GM23248 (cell line): ENCODE results near the gene CNTN4. TPM values are rescaled to one million over a fixed set of nuclear protein-coding genes. Genes with fewer than 3 reads are reported as not detected.

Experiments used
- DNase-seq: peaks from one replicate; pipeline ENCODE4 v3.0.0-alpha.2; 2015
- H2AFZ ChIP-seq: fragments of 200-600 bp; sonication (generic); 2 replicates; pipeline ENCODE4 v1.6.1; 2016; ENCODE audit warnings: antibody characterized with exemption
- H3F3A ChIP-seq: fragments of 200-600 bp; sonication (generic); 2 replicates; pipeline ENCODE4 v1.6.1; 2016; ENCODE audit warnings: mild to moderate bottlenecking, antibody characterized with exemption, mixed run types; ENCODE audit not compliant: insufficient read depth
- H3K27ac ChIP-seq: fragments of 200-600 bp; sonication (generic); 2 replicates; pipeline ENCODE4 v1.5.1; 2016; ENCODE audit warnings: mild to moderate bottlenecking
- H3K27me3 ChIP-seq: fragments of 200-600 bp; sonication (generic); replicated peaks from 2 replicates; pipeline ENCODE4 v1.6.1; 2016; ENCODE audit warnings: mild to moderate bottlenecking; ENCODE audit not compliant: insufficient read depth
- H3K36me3 ChIP-seq: fragments of 200-600 bp; sonication (generic); 2 replicates; pipeline ENCODE4 v1.6.1; 2016; ENCODE audit warnings: low read depth, mild to moderate bottlenecking
- H3K4me1 ChIP-seq: fragments of 200-600 bp; sonication (generic); 2 replicates; pipeline ENCODE4 v1.6.1; 2016; ENCODE audit warnings: mild to moderate bottlenecking; ENCODE audit not compliant: insufficient read depth
- H3K4me2 ChIP-seq: fragments of 200-600 bp; sonication (generic); one replicate; pipeline ENCODE4 v1.6.1; 2016; ENCODE audit warnings: mild to moderate bottlenecking; ENCODE audit not compliant: unreplicated experiment
- H3K4me3 ChIP-seq: fragments of 200-600 bp; sonication (generic); 2 replicates; pipeline ENCODE4 v1.5.1; 2016; ENCODE audit warnings: mild to moderate bottlenecking
- H3K79me2 ChIP-seq: fragments of 200-600 bp; sonication (generic); 2 replicates; pipeline ENCODE4 v1.6.1; 2016; ENCODE audit warnings: mild to moderate bottlenecking; ENCODE audit not compliant: insufficient read depth
- H3K9ac ChIP-seq: fragments of 200-600 bp; sonication (generic); 2 replicates; pipeline ENCODE4 v1.6.1; 2016; ENCODE audit warnings: mild to moderate bottlenecking
- H3K9me2 ChIP-seq: fragments of 200-600 bp; sonication (generic); 2 replicates; pipeline ENCODE4 v1.6.1; 2016; ENCODE audit warnings: mixed run types, mild to moderate bottlenecking, moderate library complexity; ENCODE audit not compliant: insufficient read depth
- H3K9me3 ChIP-seq: fragments of 200-600 bp; sonication (generic); one replicate; pipeline ENCODE4 v1.6.1; 2017; ENCODE audit warnings: low read depth
- H4K20me1 ChIP-seq: fragments of 200-600 bp; sonication (generic); 2 replicates; pipeline ENCODE4 v1.6.0; 2016; ENCODE audit not compliant: insufficient read depth
- EZH2 ChIP-seq: fragments of 200-600 bp; sonication (generic); IDR thresholded peaks from 2 replicates; pipeline ENCODE4 v1.6.1; 2018; ENCODE audit warnings: antibody characterized with exemption, mild to moderate bottlenecking; ENCODE audit not compliant: insufficient read depth, poor library complexity, severe bottlenecking
- EZH2phosphoT487 ChIP-seq: fragments of 200-600 bp; sonication (generic); IDR thresholded peaks from 2 replicates; pipeline ENCODE4 v1.6.1; 2018; ENCODE audit warnings: antibody characterized with exemption, moderate library complexity, mild to moderate bottlenecking, low read depth; ENCODE audit not compliant: insufficient read depth
- WGBS, 2 experiments: methylation state at CpG; one replicate each; pipeline ENCODE4 v1.1.6; 2015 to 2017; ENCODE audit warnings: low lambda C conversion rate in 2 of 2, low coverage in 1 of 2; ENCODE audit errors: missing lambda C conversion rate in 2 of 2; 5-methylcytosine and 5-hydroxymethylcytosine counted together
- in situ Hi-C: fragments of 300-500 bp; cut with MboI; formaldehyde crosslinking; loops from 2 replicates; pipeline ENCODE4 v1.15.0; 2020
- polyA plus RNA-seq: library from polyadenylated mRNA; unstranded; fragments of >200 nt; fragmentation: Nextera tagmentation; extraction: Ambion mirVana; gene quantifications from 2 replicates; pipeline ENCODE4 v1.2.1, GENCODE V29; 2016
- total RNA-seq: library from RNA; depleted of rRNA; stranded (reverse); fragments of >200 nt; shearing (Covaris generic); gene quantifications from 2 replicates; pipeline ENCODE4 v1.2.3, GENCODE V29; 2014

Gene CNTN4
- total and polyA plus RNA-seq, 2 experiments from 2014 or later: not detected

DNA sequence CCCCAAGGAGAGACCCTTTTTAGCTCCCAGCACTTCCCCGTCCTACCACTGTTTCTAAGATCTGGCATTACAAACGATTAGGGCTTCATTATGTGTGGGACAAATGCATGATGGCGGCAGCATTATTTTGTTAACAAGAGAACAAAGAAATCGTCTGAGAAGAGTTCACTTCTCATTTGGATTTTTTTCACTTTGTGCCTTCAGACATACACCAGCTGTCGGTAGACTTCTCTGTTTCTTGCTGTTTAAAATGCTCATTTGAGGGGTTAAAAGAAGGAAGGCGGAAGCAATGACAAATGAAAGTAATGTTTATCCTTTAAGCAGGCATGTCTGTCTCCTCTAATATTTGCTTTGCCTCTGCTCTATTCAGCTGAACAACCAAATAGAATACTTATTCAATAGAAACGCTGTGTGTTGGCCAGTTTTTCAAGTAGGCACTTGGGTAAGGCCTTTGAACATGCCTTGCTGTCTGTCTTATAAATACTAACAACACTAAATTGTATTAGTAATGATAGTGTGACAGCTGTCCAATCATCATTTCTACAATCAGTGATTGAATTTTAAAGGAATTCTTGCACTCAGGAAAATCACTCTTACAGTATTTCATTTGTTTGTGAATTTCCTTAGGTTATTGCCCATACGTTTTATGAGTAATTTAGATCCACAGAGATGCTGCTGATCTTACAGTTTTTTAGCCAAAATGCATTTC lies 629.1 kb downstream of the CNTN4 start:
- H3K4me3 ChIP-seq: no peak overlapping the region
- H3K9me2 ChIP-seq: no peaks in the 10 kb centered on the region
- H3K27me3 ChIP-seq: no peaks in the 10 kb centered on the region
- no peaks in the 10 kb centered on the region for H3K4me1 ChIP-seq
- H3K9ac ChIP-seq: no peak overlapping the region
- in situ Hi-C loops: no loop called here
- H3F3A ChIP-seq: no peaks in the 10 kb centered on the region
- H3K27ac ChIP-seq: no peak overlapping the region
- no peak overlapping the region for H2AFZ ChIP-seq
- H3K4me2 ChIP-seq: no peak overlapping the region
- DNase-seq: no peak
- H3K36me3 ChIP-seq: no peaks in the 10 kb centered on the region
- H3K79me2 ChIP-seq: no peaks in the 10 kb centered on the region
- 16 to 19% methylated on average over 8 of the region's 8 CpGs for WGBS, 2 experiments
- TF ChIP-seq EZH2 (no peak), EZH2phosphoT487 (no peak)
- no peaks in the 10 kb centered on the region for H3K9me3 ChIP-seq
- H4K20me1 ChIP-seq: no peaks in the 10 kb centered on the region

- Histone ChIP-seq H3K79me2 (no peaks in the 10 kb centered on the region), H3K9ac (no peak overlapping the region), H3F3A (no peaks in the 10 kb centered on the region), H3K4me1 (no peaks in the 10 kb centered on the region), H3K27ac (no peak overlapping the region), H4K20me1 (no peaks in the 10 kb centered on the region), H3K4me3 (no peak overlapping the region), H3K9me3 (no peaks in the 10 kb centered on the region), H3K36me3 (no peaks in the 10 kb centered on the region), H3K27me3 (no peaks in the 10 kb centered on the region), H3K9me2 (no peaks in the 10 kb centered on the region), H3K4me2 (no peak overlapping the region), H2AFZ (no peak overlapping the region)
- in situ Hi-C loops: no loop called here
- 66 to 79% methylated on average over 2 of the region's 2 CpGs for WGBS, 2 experiments
- DNase-seq: no peak
- TF ChIP-seq EZH2 (no peak), EZH2phosphoT487 (no peak)
These were observed 633.2 kb downstream of the CNTN4 start for GRCh38 chr3:2731843-2732242.

DNA sequence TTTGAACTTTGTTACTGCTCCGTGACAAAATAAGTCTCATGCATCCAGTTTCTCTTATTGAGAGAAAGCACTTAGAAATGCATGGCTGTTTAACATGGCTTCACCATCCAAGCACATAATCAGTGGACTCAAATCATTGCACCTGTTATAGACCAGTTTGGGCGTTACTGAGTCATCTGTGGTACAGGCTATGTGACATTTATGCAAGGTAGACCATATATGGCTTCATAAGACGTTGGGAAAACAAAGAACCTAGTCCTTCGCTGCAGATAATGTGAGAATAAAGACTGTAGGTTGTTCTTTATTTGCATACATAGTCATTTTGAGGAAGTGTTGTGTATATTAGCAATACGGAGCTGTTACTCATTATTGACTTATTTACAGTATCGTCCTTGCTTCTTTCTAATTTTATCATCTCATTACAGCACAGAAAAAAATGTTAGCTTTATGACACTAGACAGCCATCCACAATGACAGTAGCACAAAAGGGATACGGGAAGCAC lies 636.8 kb downstream of the CNTN4 start:
- in situ Hi-C loops: no loop called here
- H3K79me2 ChIP-seq: no peaks in the 10 kb centered on the region
- H3K9ac ChIP-seq: no peak overlapping the region
- H3K27ac ChIP-seq: no peak overlapping the region
- H3K4me3 ChIP-seq: no peak overlapping the region
- H4K20me1 ChIP-seq: no peaks in the 10 kb centered on the region
- no peaks in the 10 kb centered on the region for H3K4me1 ChIP-seq
- DNase-seq: no peak
- no peak overlapping the region for H3K4me2 ChIP-seq
- no peak overlapping the region for H2AFZ ChIP-seq
- TF ChIP-seq EZH2phosphoT487 (no peak), EZH2 (no peak)
- H3K36me3 ChIP-seq: no peaks in the 10 kb centered on the region
- no peaks in the 10 kb centered on the region for H3K9me2 ChIP-seq
- H3K9me3 ChIP-seq: no peaks in the 10 kb centered on the region
- no peaks in the 10 kb centered on the region for H3F3A ChIP-seq
- no peaks in the 10 kb centered on the region for H3K27me3 ChIP-seq
- WGBS, 2 experiments: 22 to 24% methylated on average over 7 of the region's 7 CpGs

DNA sequence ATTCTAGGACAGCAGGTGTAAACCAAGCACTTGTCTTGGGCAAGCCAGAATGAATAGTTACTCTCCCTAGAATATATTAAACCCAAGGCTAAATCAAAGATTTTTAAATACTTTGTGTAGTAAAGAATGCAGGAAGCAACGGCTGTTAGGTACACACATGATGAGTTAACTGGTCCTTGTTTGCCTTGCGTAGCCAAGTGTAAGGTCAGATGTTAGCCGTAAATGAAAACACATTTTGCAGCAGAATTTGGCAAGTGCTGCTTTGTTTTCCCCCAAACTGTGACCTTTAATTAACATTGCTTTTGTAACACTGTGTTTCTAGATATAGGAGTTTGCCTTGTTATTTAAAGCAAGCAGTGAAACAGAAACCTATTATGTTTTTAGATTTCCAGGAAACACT lies 642.9 kb downstream of the CNTN4 start:
- H3K79me2 ChIP-seq: no peaks in the 10 kb centered on the region
- no peak overlapping the region for H2AFZ ChIP-seq
- in situ Hi-C loops: no loop called here
- no peaks in the 10 kb centered on the region for H3K4me1 ChIP-seq
- no peaks in the 10 kb centered on the region for H3F3A ChIP-seq
- no peaks in the 10 kb centered on the region for H3K27me3 ChIP-seq
- no peak overlapping the region for H3K27ac ChIP-seq
- H3K9me2 ChIP-seq: no peaks in the 10 kb centered on the region
- DNase-seq: no peak
- H3K4me3 ChIP-seq: no peak overlapping the region
- no peak overlapping the region for H3K9ac ChIP-seq
- no peaks in the 10 kb centered on the region for H3K36me3 ChIP-seq
- WGBS, 2 experiments: 1 to 4% methylated on average over 3 of the region's 3 CpGs
- no peaks in the 10 kb centered on the region for H3K9me3 ChIP-seq
- no peak overlapping the region for H3K4me2 ChIP-seq
- TF ChIP-seq EZH2: no peak
- TF ChIP-seq EZH2phosphoT487: no peak
- no peaks in the 10 kb centered on the region for H4K20me1 ChIP-seq
